ENCODE results near the gene COL19A1.

COL19A1 gene

GRCh38 chr6:70134542-70134941 lies 268.2 kb downstream of the COL19A1 start:
- no peak overlapping the region for H3K27ac ChIP-seq
- no peaks in the 10 kb centered on the region for H4K20me1 ChIP-seq
- H3K9ac ChIP-seq, result no peak overlapping the region
- H3K4me2 ChIP-seq, result no peak overlapping the region
- H3K36me3 ChIP-seq, result no peaks in the 10 kb centered on the region
- no peaks in the 10 kb centered on the region for H3K4me1 ChIP-seq
- no peak overlapping the region for H3K4me3 ChIP-seq
- H3K9me3 ChIP-seq, result no peaks in the 10 kb centered on the region
- no peaks in the 10 kb centered on the region for H3K27me3 ChIP-seq
- TF ChIP-seq Cebpa-rat (IDR thresholded peaks at IDR 0.05), result no peak

- no peaks in the 10 kb centered on the region for H3K36me3 ChIP-seq
- no peaks in the 10 kb centered on the region for H3K27me3 ChIP-seq
- H3K4me1 ChIP-seq, result no peaks in the 10 kb centered on the region
- no peak overlapping the region for H3K4me3 ChIP-seq
- H3K4me2 ChIP-seq, result no peak overlapping the region
- no peak for TF ChIP-seq Cebpa-rat (IDR thresholded peaks at IDR 0.05)
- no peak overlapping the region for H3K27ac ChIP-seq
- no peak overlapping the region for H3K9ac ChIP-seq
- H4K20me1 ChIP-seq, result no peaks in the 10 kb centered on the region
- H3K9me3 ChIP-seq, result no peaks in the 10 kb centered on the region
Observed at GRCh38 chr6:70135219-70136160, 269.1 kb downstream of the COL19A1 start.

- H3K36me3 ChIP-seq, result no peaks in the 10 kb centered on the region
- H3K4me1 ChIP-seq, result no peaks in the 10 kb centered on the region
- TF ChIP-seq Cebpa-rat (IDR thresholded peaks at IDR 0.05), result no peak
- H3K27ac ChIP-seq, result no peak overlapping the region
- no peaks in the 10 kb centered on the region for H3K9me3 ChIP-seq
- H3K4me3 ChIP-seq, result no peak overlapping the region
- no peaks in the 10 kb centered on the region for H4K20me1 ChIP-seq
- no peak overlapping the region for H3K4me2 ChIP-seq
- no peak overlapping the region for H3K9ac ChIP-seq
- H3K27me3 ChIP-seq, result no peaks in the 10 kb centered on the region
Observed at GRCh38 chr6:70136996-70137395, 270.6 kb downstream of the COL19A1 start.

- no peak overlapping the region for H3K9ac ChIP-seq
- no peaks in the 10 kb centered on the region for H3K4me1 ChIP-seq
- H3K4me2 ChIP-seq, result no peak overlapping the region
- no peak overlapping the region for H3K4me3 ChIP-seq
- TF ChIP-seq Cebpa-rat (IDR thresholded peaks at IDR 0.05), result no peak
- no peaks in the 10 kb centered on the region for H3K36me3 ChIP-seq
- no peak overlapping the region for H3K27ac ChIP-seq
- no peaks in the 10 kb centered on the region for H3K9me3 ChIP-seq
- no peaks in the 10 kb centered on the region for H3K27me3 ChIP-seq
- no peaks in the 10 kb centered on the region for H4K20me1 ChIP-seq
Observed at GRCh38 chr6:70140496-70140895, 274.1 kb downstream of the COL19A1 start.

- Histone ChIP-seq H3K27ac (no peak overlapping the region), H3K4me1 (no peaks in the 10 kb centered on the region), H3K4me2 (no peak overlapping the region), H3K9me3 (no peaks in the 10 kb centered on the region), H3K36me3 (no peaks in the 10 kb centered on the region), H3K9ac (no peak overlapping the region), H4K20me1 (no peaks in the 10 kb centered on the region), H3K4me3 (no peak overlapping the region), H3K27me3 (no peaks in the 10 kb centered on the region)
- no peak for TF ChIP-seq Cebpa-rat (IDR thresholded peaks at IDR 0.05)
Observed at GRCh38 chr6:70142034-70142433, 275.7 kb downstream of the COL19A1 start.

GRCh38 chr6:70145178-70145577 lies 278.8 kb downstream of the COL19A1 start:
- Histone ChIP-seq H3K27me3 (no peaks in the 10 kb centered on the region), H3K4me2 (no peak overlapping the region), H3K4me1 (no peaks in the 10 kb centered on the region), H3K4me3 (no peak overlapping the region), H3K36me3 (no peaks in the 10 kb centered on the region), H3K9me3 (no peaks in the 10 kb centered on the region), H4K20me1 (no peaks in the 10 kb centered on the region), H3K27ac (no peak overlapping the region), H3K9ac (no peak overlapping the region)
- no peak for TF ChIP-seq Cebpa-rat (IDR thresholded peaks at IDR 0.05)

- Histone ChIP-seq H3K9ac (no peak overlapping the region), H3K4me2 (no peak overlapping the region), H3K4me1 (no peaks in the 10 kb centered on the region), H3K27me3 (no peaks in the 10 kb centered on the region), H4K20me1 (no peaks in the 10 kb centered on the region), H3K9me3 (no peaks in the 10 kb centered on the region), H3K4me3 (no peak overlapping the region), H3K27ac (no peak overlapping the region), H3K36me3 (no peaks in the 10 kb centered on the region)
- no peak for TF ChIP-seq Cebpa-rat (IDR thresholded peaks at IDR 0.05)
Observed at GRCh38 chr6:70149209-70149788, 282.9 kb downstream of the COL19A1 start.

- Histone ChIP-seq H3K4me2 (no peak overlapping the region), H3K9ac (no peak overlapping the region), H3K36me3 (no peaks in the 10 kb centered on the region), H3K4me3 (no peak overlapping the region), H3K27me3 (no peaks in the 10 kb centered on the region), H3K27ac (no peak overlapping the region), H3K9me3 (no peaks in the 10 kb centered on the region), H4K20me1 (no peaks in the 10 kb centered on the region), H3K4me1 (no peaks in the 10 kb centered on the region)
- no peak for TF ChIP-seq Cebpa-rat (IDR thresholded peaks at IDR 0.05)
Observed at GRCh38 chr6:70150521-70150920, 284.2 kb downstream of the COL19A1 start.

- Histone ChIP-seq H3K4me3 (no peak overlapping the region), H3K9me3 (no peaks in the 10 kb centered on the region), H3K4me2 (no peak overlapping the region), H3K36me3 (no peaks in the 10 kb centered on the region), H3K9ac (no peak overlapping the region), H3K27ac (no peak overlapping the region), H3K4me1 (no peaks in the 10 kb centered on the region), H3K27me3 (no peaks in the 10 kb centered on the region), H4K20me1 (no peaks in the 10 kb centered on the region)
- no peak for TF ChIP-seq Cebpa-rat (IDR thresholded peaks at IDR 0.05)
Observed at GRCh38 chr6:70151616-70152015, 285.3 kb downstream of the COL19A1 start.

- no peaks in the 10 kb centered on the region for H3K27me3 ChIP-seq
- H4K20me1 ChIP-seq, result no peaks in the 10 kb centered on the region
- H3K4me1 ChIP-seq, result no peaks in the 10 kb centered on the region
- no peak for TF ChIP-seq Cebpa-rat (IDR thresholded peaks at IDR 0.05)
- H3K4me2 ChIP-seq, result no peak overlapping the region
- H3K27ac ChIP-seq, result no peak overlapping the region
- no peaks in the 10 kb centered on the region for H3K9me3 ChIP-seq
- no peaks in the 10 kb centered on the region for H3K36me3 ChIP-seq
- H3K4me3 ChIP-seq, result no peak overlapping the region
- no peak overlapping the region for H3K9ac ChIP-seq
Observed at GRCh38 chr6:70152786-70153185, 286.4 kb downstream of the COL19A1 start.

All from BLaER1 (cell line).